ENCODE data around the gene ZNF462. TPM values are rescaled to one million over a fixed set of nuclear protein-coding genes. Genes with fewer than 3 reads are reported as not detected.
"Not testable (repeated sequence)": the region's sequence is repeated elsewhere in the genome, so short reads cannot be mapped to it uniquely, and the experiment has no call there.

Gene ZNF462
- total and polyA plus RNA-seq, 7 donors: 2.0 to 102 (median 16.3) TPM

DNA sequence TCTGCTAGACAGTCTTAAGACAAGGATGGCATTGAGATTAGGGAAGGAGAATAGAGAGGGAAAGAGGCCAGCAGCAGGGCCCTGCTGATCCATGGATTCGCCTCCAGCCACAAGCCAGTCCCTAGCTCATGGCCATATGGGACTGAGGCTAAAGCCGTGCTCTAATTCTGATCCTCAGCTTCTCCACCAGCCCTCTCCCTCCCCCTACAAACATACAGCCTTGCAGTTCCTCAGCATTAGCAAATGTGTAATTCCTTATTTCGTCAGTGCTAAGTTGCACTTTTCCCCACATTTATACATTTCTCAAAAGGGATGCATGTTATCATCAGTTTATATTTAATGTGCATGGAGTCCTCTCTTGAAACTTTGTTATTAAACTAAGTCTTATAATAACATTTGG lies 34.8 kb downstream of the ZNF462 start:
- Histone ChIP-seq H3K4me3 (no peak overlapping the region), H3K4me1 (peaks cover 51% of the 10 kb centered on the region), H3K27me3 (ENCODE audit: insufficient read depth in 3 of 3, low read length in 2 of 3) (no peaks in the 10 kb centered on the region), H3K27ac (peak overlapping the region; percentile 18), H3K36me3 (ENCODE audit: insufficient read depth in 1 of 2, low read depth in 1 of 2) (no peaks in the 10 kb centered on the region), H3K9me3 (no peaks in the 10 kb centered on the region)
- no peak for ATAC-seq
- TF ChIP-seq, protein P1, sequence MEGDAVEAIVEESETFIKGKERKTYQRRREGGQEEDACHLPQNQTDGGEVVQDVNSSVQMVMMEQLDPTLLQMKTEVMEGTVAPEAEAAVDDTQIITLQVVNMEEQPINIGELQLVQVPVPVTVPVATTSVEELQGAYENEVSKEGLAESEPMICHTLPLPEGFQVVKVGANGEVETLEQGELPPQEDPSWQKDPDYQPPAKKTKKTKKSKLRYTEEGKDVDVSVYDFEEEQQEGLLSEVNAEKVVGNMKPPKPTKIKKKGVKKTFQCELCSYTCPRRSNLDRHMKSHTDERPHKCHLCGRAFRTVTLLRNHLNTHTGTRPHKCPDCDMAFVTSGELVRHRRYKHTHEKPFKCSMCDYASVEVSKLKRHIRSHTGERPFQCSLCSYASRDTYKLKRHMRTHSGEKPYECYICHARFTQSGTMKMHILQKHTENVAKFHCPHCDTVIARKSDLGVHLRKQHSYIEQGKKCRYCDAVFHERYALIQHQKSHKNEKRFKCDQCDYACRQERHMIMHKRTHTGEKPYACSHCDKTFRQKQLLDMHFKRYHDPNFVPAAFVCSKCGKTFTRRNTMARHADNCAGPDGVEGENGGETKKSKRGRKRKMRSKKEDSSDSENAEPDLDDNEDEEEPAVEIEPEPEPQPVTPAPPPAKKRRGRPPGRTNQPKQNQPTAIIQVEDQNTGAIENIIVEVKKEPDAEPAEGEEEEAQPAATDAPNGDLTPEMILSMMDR (IDR thresholded peaks at IDR 0.05): no peak
- no peak for DNase-seq
- intact Hi-C loops (cut with DNase I): no loop called here
- WGBS, 3 donors: 77 to 92% (median 85%) methylated on average over 3 of the region's 3 CpGs

DNA sequence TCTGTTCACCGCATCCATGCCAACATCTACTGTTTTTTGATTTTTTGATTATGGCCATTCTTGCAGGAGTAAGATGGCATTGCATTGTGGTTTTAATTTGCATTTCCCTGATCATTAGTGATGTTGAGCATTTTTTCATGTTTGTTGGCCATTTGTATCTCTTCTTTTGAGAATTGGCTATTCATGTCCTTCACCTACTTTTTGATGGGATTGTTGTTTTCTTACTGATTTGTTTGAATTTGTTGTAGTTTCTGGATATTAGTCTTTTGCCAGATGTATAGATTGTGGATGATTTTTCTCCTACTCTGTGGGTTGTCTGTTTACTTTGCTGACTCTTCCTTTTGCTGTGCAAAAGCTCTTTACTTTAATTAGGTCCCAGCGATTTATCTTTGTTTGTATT lies 37.6 kb downstream of the ZNF462 start:
- H3K27me3 ChIP-seq (ENCODE audit: insufficient read depth in 3 of 3, low read length in 2 of 3); H3K27ac ChIP-seq; H3K36me3 ChIP-seq (ENCODE audit: insufficient read depth in 1 of 2, low read depth in 1 of 2); intact Hi-C loops (cut with DNase I); H3K9me3 ChIP-seq; ATAC-seq; DNase-seq; H3K4me3 ChIP-seq: not testable (repeated sequence)
- WGBS, 3 donors: 92 to 95% (median 95%) methylated on average over 2 of the region's 2 CpGs
- H3K4me1 ChIP-seq: peaks cover 24% of the 10 kb centered on the region

DNA sequence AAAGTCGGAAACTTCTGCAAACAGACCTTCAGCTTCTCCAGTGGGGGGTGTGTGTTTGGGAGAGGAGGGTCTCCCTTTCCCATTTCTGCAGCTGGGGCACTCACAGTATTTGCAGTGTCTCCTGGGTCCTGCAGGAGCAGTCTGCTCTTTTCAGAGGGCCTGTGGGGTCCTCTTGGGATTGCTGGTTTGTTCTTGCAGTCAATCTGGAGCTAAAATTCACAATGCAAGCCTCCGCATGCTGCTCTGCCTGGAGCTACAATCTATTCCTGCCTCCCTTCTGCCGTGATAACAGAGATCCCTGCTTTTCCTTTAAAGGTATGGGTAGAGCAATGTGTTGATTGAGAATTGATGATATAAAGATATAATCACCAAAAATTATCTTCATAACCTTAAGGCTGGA lies 43.2 kb downstream of the ZNF462 start:
- intact Hi-C loops (cut with DNase I): no loop called here
- Histone ChIP-seq H3K9me3 (peaks cover 21% of the 10 kb centered on the region), H3K27ac (no peak overlapping the region), H3K4me3 (no peak overlapping the region), H3K27me3 (ENCODE audit: insufficient read depth in 3 of 3, low read length in 2 of 3) (no peaks in the 10 kb centered on the region), H3K4me1 (no peaks in the 10 kb centered on the region), H3K36me3 (ENCODE audit: insufficient read depth in 1 of 2, low read depth in 1 of 2) (no peaks in the 10 kb centered on the region)
- TF ChIP-seq, protein P1 (IDR thresholded peaks at IDR 0.05): no peak
- no peak for DNase-seq
- WGBS, 3 donors: 89 to 93% (median 90%) methylated on average over 3 of the region's 3 CpGs
- ATAC-seq: no peak

DNA sequence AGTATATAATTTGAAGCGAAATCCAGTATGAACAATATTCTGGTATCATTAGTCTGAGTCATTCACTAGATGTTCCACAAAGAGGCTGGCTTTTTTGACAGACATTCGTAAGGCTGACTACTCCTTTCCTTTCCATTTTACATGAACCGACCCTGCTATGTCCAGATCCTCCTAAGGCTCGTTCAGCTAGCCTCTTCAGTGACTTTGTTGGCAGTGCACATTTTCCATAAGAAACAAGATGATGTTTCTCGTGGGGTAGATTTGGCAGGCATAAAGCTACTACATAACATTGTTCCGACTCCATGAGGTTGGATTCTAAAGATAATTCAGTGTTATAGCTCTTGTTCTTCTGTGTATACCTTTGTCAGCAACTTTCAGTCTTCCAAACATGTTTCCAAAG lies 49.0 kb downstream of the ZNF462 start:
- 63 to 80% (median 63%) methylated on average over 6 of the region's 6 CpGs for WGBS, 3 donors
- intact Hi-C loops (cut with DNase I): no loop called here

DNA sequence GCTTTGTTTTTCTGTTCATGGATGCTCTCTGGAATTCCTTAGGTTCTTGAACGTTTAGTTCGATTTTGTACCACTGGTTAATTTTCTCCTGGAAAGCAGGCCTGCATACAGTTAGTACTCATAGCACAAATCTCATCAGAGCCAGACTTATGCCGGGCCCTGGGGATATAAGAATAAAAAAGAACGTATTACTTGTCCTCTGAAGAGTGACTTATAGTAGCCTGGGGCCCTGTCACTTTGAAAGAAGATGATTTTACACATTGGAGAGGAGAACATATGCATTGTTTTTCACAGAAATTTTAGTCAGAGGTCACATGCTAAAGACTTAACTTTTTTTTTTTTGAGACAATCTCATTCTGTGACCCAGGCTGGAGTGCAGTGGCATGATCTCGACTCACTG lies 50.3 kb downstream of the ZNF462 start:
- intact Hi-C loops (cut with DNase I): no loop called here
- WGBS, 3 donors: 79 to 84% (median 81%) methylated on average over 5 of the region's 5 CpGs
- Histone ChIP-seq H3K4me1 (peaks cover 28% of the 10 kb centered on the region), H3K4me3 (no peak overlapping the region), H3K36me3 (ENCODE audit: insufficient read depth in 1 of 2, low read depth in 1 of 2) (no peaks in the 10 kb centered on the region), H3K27me3 (ENCODE audit: insufficient read depth in 3 of 3, low read length in 2 of 3) (no peaks in the 10 kb centered on the region), H3K9me3 (no peaks in the 10 kb centered on the region), H3K27ac (no peak overlapping the region)
- ATAC-seq: no peak
- TF ChIP-seq, protein P1 (IDR thresholded peaks at IDR 0.05): no peak
- DNase-seq: no peak

More for the DNA sequence above, 49.0 kb downstream of the ZNF462 start:
- H3K9me3 ChIP-seq: peaks cover 3% of the 10 kb centered on the region
- no peaks in the 10 kb centered on the region for H3K27me3 ChIP-seq (ENCODE audit: insufficient read depth in 3 of 3, low read length in 2 of 3)
- ATAC-seq (peak in 2 of 4 donors; percentile 31 to 42), DNase-seq (no peak)
- H3K27ac ChIP-seq: no peak overlapping the region
- peaks cover 15% of the 10 kb centered on the region for H3K4me1 ChIP-seq
- H3K36me3 ChIP-seq (ENCODE audit: insufficient read depth in 1 of 2, low read depth in 1 of 2): no peaks in the 10 kb centered on the region
- TF ChIP-seq, protein P1 (IDR thresholded peaks at IDR 0.05): no peak
- no peak overlapping the region for H3K4me3 ChIP-seq

Data from psoas muscle (tissue), 8 donors.